Right kidney (tissue), 1 donor: ENCODE data around the gene FER.
"Not testable (repeated sequence)": the region's sequence is repeated elsewhere in the genome, so short reads cannot be mapped to it uniquely, and the experiment has no call there.

Experiments used
- DNase-seq: peaks from one replicate; pipeline ENCODE4 v3.0.0-alpha.2; 2016

FER gene

GRCh38 chr5:108747111-108747773, 455 bp upstream of the FER start:
- peak; percentile 18 for DNase-seq

- DNase-seq, result peak; percentile 98
These were observed 867 bp downstream of the FER start for GRCh38 chr5:108748401-108749127.

GRCh38 chr5:108749128-108749861, 1.6 kb downstream of the FER start:
- DNase-seq, result peak; percentile 55

DNA sequence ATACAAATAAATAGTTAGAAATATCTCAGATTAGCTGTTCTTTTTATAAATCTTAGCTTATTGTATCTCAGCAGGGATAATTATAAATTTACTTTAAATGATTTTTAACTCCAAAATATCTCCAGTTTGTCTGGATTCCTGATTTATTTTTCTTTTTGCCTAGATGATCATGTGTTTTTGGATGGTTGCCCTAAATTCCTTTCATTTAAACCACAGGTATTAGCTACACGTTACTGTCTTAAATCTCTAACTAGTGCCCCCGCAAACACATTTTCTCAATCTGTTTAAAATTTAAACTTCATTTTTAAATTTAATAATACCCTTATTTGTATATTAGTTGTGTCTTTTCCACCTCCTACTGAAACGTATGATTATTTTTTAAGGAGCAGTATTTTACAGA, 5.6 kb downstream of the FER start:
- no peak for DNase-seq

DNA sequence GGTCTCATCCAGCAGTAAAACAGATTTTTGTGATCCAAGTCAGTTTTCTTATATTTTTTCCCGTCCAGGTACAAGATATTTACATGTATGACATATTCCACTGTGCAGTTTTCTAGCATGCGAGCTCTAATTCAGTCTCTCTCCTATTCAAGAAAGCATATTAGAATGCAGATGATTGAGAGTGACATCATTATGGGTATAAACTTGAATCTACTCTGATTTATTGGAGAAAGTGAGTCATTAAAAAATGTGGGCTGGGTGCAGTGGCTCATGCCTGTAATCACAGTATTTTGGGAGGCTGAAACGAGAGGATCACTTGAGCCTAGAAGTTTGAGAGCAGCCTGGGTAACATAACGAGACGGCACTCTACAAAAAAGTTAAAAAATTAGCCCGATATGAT, 6.2 kb downstream of the FER start:
- no peak for DNase-seq

DNA sequence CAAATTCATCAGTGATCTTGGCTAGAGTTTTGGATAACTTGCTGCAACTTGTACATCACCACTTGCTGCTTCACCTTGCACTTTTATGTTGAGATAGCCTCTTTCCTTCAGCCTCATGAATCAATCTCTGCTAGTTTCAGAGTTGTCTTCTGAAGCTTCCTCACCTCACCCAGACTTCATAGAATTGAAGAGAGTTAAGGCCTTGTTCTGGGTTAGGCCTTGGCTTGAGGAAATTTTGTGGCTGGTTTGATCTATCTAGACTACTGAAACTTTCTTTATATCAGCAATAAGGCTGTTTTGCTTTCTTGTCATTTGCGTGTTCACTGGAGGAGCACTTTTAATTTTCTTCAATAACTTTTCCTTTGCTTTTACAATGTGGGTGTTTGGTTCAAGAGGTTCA, 12.8 kb downstream of the FER start:
- DNase-seq, result no peak

DNA sequence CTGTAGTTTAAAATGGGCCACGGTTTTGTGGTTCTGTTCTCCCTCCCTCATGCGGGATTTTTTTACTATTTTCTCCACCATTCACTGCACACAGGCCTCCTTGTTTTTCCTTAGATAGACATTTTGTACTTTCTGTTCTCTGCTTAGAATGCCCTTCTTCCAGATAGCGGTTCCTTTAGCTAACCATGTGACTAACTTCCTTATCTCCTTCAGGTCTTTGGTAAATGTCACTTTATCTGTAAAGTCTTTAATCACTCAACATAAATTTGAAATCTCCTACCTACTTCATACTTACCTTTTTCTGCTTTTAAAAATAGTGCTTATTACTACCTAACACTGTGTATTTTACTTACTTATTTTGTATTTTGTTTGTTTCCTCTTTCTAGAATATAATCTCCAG, 15.0 kb downstream of the FER start:
- DNase-seq, result no peak

DNA sequence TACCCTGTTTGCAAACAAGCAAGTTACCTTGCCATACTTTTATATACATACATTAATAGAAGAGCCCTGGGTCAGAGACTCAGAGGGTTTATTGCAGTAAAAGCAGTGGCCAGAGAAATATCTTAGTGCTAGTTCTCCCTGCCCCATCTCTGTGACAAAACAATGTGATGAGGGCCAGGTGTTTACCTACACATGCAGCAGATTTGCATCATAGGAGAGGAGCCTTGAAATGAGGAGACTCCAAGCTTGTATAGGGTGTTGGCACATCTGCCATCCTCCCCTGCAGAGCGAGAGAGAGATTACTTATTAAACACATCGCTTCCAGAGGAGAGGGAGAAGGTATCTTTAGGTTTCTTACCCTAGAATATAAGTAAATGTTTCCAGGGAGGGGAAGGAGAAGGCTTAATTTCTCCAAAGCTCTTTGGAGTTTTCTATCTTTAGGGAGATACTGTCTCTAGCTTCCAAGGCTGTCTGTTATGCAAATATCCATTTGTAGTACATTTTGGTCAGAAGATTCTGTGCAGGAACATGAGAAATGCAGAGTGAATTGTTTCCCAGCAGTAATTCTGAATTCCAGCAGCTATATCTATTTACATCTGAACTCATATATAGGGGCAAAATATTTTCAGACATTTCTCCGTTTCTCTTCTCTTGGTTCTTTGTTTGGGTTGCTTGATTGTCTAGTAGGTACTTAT, 15.7 kb downstream of the FER start:
- no peak for DNase-seq

DNA sequence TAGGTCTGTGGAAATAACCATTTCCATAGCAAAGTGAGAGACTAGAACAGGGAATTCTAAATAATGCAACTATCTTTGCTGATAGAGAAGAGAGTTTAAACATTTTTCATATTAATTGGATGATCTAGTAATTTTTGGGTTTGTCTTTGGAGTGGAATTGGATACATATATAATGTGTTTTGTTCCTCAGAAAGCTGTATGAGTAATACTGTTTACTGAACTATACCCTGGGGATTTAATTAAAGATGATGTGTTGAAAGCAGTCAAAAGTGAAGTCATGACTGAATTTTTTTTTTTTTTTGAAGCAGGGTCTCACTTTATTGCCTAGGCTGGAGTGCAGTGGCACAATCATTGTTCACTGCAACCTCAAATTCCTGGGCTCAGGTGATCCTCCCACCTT, 17.9 kb downstream of the FER start:
- no peak for DNase-seq

- not testable (repeated sequence) for DNase-seq
These were observed 19.2 kb downstream of the FER start for GRCh38 chr5:108766916-108767315.

- no peak for DNase-seq
These were observed 21.7 kb downstream of the FER start for GRCh38 chr5:108769352-108769751.

DNA sequence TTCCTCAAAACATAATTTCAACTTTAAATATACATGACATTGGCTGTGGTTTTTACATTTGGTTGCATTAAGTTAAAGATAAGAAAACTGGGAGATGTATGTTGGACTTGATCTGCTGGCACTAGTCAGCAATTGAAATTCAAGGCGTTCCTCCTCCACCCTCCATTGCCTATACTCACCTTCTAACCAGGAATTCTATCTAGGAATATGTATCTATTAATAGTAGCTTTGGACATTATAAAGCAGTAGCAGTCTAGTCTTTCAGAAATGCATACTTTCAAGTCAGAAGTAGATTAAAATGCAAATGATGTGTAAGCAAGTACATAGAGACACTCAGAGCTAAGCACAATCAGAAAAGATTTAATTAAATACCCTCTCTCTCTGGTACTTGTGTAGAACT, 24.9 kb downstream of the FER start:
- DNase-seq, result no peak

GRCh38 chr5:108773330-108773729, 25.6 kb downstream of the FER start:
- no peak for DNase-seq

GRCh38 chr5:108774079-108774478, 26.4 kb downstream of the FER start:
- DNase-seq, result not testable (repeated sequence)

GRCh38 chr5:108777582-108777981, 29.9 kb downstream of the FER start:
- DNase-seq, result not testable (repeated sequence)

DNA sequence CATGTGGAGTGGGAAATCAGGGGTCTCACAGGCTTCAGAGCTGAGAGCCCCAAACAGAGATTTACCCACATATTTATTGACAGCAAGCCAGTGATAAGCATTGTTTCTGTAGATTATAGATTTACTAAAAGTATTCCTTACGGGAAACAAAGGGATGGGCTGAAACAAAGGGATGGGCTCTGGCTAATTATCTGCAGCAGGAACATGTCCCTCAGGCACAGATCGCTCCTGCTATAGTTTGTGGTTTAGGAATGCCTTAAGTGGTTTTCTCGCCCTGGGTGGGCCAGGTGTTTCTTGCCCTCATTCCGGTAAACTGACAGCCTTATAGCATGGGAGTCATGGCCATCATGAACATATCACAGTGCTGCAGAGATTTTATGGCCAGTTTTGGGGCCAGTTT, 36.9 kb downstream of the FER start:
- DNase-seq, result not testable (repeated sequence)

- no peak for DNase-seq
These were observed 39.2 kb downstream of the FER start for GRCh38 chr5:108786806-108787483.

- DNase-seq, result no peak
These were observed 40.4 kb downstream of the FER start for GRCh38 chr5:108788142-108788541.

GRCh38 chr5:108793207-108793606, 45.5 kb downstream of the FER start:
- no peak for DNase-seq

- DNase-seq, result not testable (repeated sequence)
These were observed 46.7 kb downstream of the FER start for GRCh38 chr5:108794349-108794748.

- no peak for DNase-seq
These were observed 49.7 kb downstream of the FER start for GRCh38 chr5:108797396-108797795.

GRCh38 chr5:108797986-108798385, 50.3 kb downstream of the FER start:
- no peak for DNase-seq
